HepG2 (cell line): Measurements from ENCODE around the gene ARMC5. TPM values are rescaled to one million over a fixed set of nuclear protein-coding genes. Genes with fewer than 3 reads are reported as not detected.

Experiments
- CREB3 ChIP-seq: sonication (generic); formaldehyde crosslinking; IDR thresholded peaks from 2 replicates; pipeline ENCODE4 v1.5.0; 2020; ENCODE audit warnings: missing genetic modification reagents
- ETV5 ChIP-seq: IDR thresholded peaks from 2 replicates; pipeline ENCODE4 v1.6.1; 2018; ENCODE audit warnings: missing biosample characterization, missing genetic modification reagents, inconsistent platforms, borderline replicate concordance
- FOSL2 ChIP-seq: sonication (generic); formaldehyde crosslinking; IDR thresholded peaks from 2 replicates; pipeline ENCODE4 v1.4.0; 2020; ENCODE audit warnings: missing genetic modification reagents
- GZF1 ChIP-seq: sonication (generic); formaldehyde crosslinking; IDR thresholded peaks from 2 replicates; pipeline ENCODE4 v1.5.1; 2020; ENCODE audit warnings: mild to moderate bottlenecking, missing genetic modification reagents
- HMGA1 ChIP-seq: sonication (generic); formaldehyde crosslinking; conservative IDR thresholded peaks from 2 replicates; pipeline ENCODE4 v1.4.0; 2020; ENCODE audit warnings: missing genetic modification reagents
- KAT7 ChIP-seq: IDR thresholded peaks from 2 replicates; pipeline ENCODE4 v1.6.1; 2018; ENCODE audit warnings: borderline replicate concordance, missing compliant biosample characterization
- KLF12 ChIP-seq: sonication (generic); formaldehyde crosslinking; IDR thresholded peaks from 2 replicates; pipeline ENCODE4 v1.4.0; 2020; ENCODE audit warnings: missing genetic modification reagents, borderline replicate concordance
- MATR3 ChIP-seq: sonication (generic); formaldehyde crosslinking; IDR thresholded peaks from 2 replicates; pipeline ENCODE4 v1.4.0; 2020; ENCODE audit warnings: missing genetic modification reagents
- NFRKB ChIP-seq: fragments of 450-650 bp; IDR thresholded peaks from 2 replicates; pipeline ENCODE4 v1.6.1; 2017
- PPARG ChIP-seq: conservative IDR thresholded peaks from 2 replicates; pipeline ENCODE4 v1.6.1; 2016; ENCODE audit warnings: missing biosample characterization, missing genetic modification reagents
- SOX6 ChIP-seq, 2 experiments: fragments of 450-650 bp in 1 of 2; sonication (generic) in 1 of 2; formaldehyde crosslinking in 1 of 2; IDR thresholded peaks; 2 replicates each; pipeline versions ENCODE4 v1.4.0 to v1.6.1; 2017 to 2020; ENCODE audit warnings: antibody characterized with exemption in 1 of 2, mild to moderate bottlenecking in 1 of 2, missing genetic modification reagents in 1 of 2
- ZFAT ChIP-seq: sonication (generic); formaldehyde crosslinking; conservative IDR thresholded peaks from 2 replicates; pipeline ENCODE4 v1.8.1; 2023; ENCODE audit warnings: missing genetic modification reagents, inconsistent platforms
- ZNF136 ChIP-seq: sonication (generic); formaldehyde crosslinking; IDR thresholded peaks from 2 replicates; pipeline ENCODE4 v1.8.1; 2022; ENCODE audit warnings: low read depth, mild to moderate bottlenecking, moderate library complexity, missing genetic modification reagents
- ZNF17 ChIP-seq: sonication (generic); formaldehyde crosslinking; IDR thresholded peaks from 2 replicates; pipeline ENCODE4 v1.5.0; 2020; ENCODE audit warnings: mild to moderate bottlenecking, missing genetic modification reagents
- ZNF296 ChIP-seq: sonication (generic); formaldehyde crosslinking; conservative IDR thresholded peaks from 2 replicates; pipeline ENCODE4 v1.5.0; 2020; ENCODE audit warnings: mild to moderate bottlenecking, missing genetic modification reagents
- ZNF331 ChIP-seq: sonication (generic); formaldehyde crosslinking; IDR thresholded peaks from 2 replicates; pipeline ENCODE4 v1.4.0; 2020; ENCODE audit warnings: missing genetic modification reagents
- ZNF343 ChIP-seq: sonication (generic); formaldehyde crosslinking; IDR thresholded peaks from 2 replicates; pipeline ENCODE4 v1.4.0; 2020; ENCODE audit warnings: mild to moderate bottlenecking, missing genetic modification reagents
- ZNF552 ChIP-seq: sonication (generic); formaldehyde crosslinking; IDR thresholded peaks from 2 replicates; pipeline ENCODE4 v1.9.0; 2022; ENCODE audit warnings: missing genetic modification reagents, mild to moderate bottlenecking, borderline replicate concordance
- ZNF556 ChIP-seq: sonication (generic); formaldehyde crosslinking; IDR thresholded peaks from 2 replicates; pipeline ENCODE4 v1.4.0; 2020; ENCODE audit warnings: mild to moderate bottlenecking, missing genetic modification reagents, borderline replicate concordance
- ZNF564 ChIP-seq: sonication (generic); formaldehyde crosslinking; IDR thresholded peaks from 2 replicates; pipeline ENCODE4 v1.8.1; 2023; ENCODE audit warnings: mild to moderate bottlenecking, missing genetic modification reagents
- ZNF616 ChIP-seq: sonication (generic); formaldehyde crosslinking; IDR thresholded peaks from 2 replicates; pipeline ENCODE4 v1.5.0; 2020; ENCODE audit warnings: low read depth, mild to moderate bottlenecking, missing genetic modification reagents
- ZNF639 ChIP-seq: conservative IDR thresholded peaks from 2 replicates; pipeline ENCODE4 v1.6.1; 2018; ENCODE audit warnings: missing genetic modification reagents
- ZNF773 ChIP-seq: sonication (generic); formaldehyde crosslinking; IDR thresholded peaks from 2 replicates; pipeline ENCODE4 v1.4.0; 2020; ENCODE audit warnings: missing genetic modification reagents, borderline replicate concordance
- polyA plus RNA-seq, 8 experiments: library from polyadenylated mRNA; depleted of rRNA in 3 of 8; stranded (reverse) in 7 of 8; unstranded in 1 of 8; fragments of >200 nt; fragmentation: Illumina TruSeq in 4 of 8; extraction: Trizol in 4 of 8; gene quantifications; 2 replicates each; pipeline versions ENCODE4 v1.2.1 to v1.2.3, GENCODE V29; 2011 to 2016; ENCODE audit warnings: low read depth in 4 of 8, missing spikeins in 1 of 8, mixed read lengths in 1 of 8; ENCODE audit not compliant: insufficient read depth in 1 of 8
- total RNA-seq, 5 experiments: library from RNA; depleted of rRNA; stranded (reverse); fragments of >200 nt; fragmentation: Illumina TruSeq; extraction: Trizol; gene quantifications; 2 replicates each; pipeline ENCODE4 v1.2.3, GENCODE V29; 2016; ENCODE audit warnings: low read depth in 1 of 5
- TF ChIP-seq, protein P1 (sequence below): sonication (generic); formaldehyde crosslinking; conservative IDR thresholded peaks from 2 replicates; pipeline ENCODE4 v1.4.0; 2020; ENCODE audit warnings: missing genetic modification reagents
- TF ChIP-seq, protein P2 (sequence below): sonication (generic); formaldehyde crosslinking; IDR thresholded peaks from 2 replicates; pipeline ENCODE4 v1.4.0; 2020; ENCODE audit warnings: missing genetic modification reagents, mild to moderate bottlenecking, borderline replicate concordance

Gene ARMC5
- total and polyA plus RNA-seq, 2 of the 13 experiments (the other 11 are each of a cell fraction or from before 2014, with no cell fraction given): 10.8 to 22.3 TPM

GRCh38 chr16:31453255-31454204 is 5.8 kb upstream of the ARMC5 start (continued):
- peak; percentile 66 for TF ChIP-seq ZNF331 (CRISPR knock-in tag)
- no peak for TF ChIP-seq ZNF564 (CRISPR knock-in tag)
- no peak; the same call in 1 of the 2 replicates for TF ChIP-seq ETV5 (CRISPR knock-in tag)
- TF ChIP-seq MATR3: no peak
- no peak for TF ChIP-seq HMGA1 (CRISPR knock-in tag)
- no peak for TF ChIP-seq ZNF17 (CRISPR knock-in tag)
- no peak for TF ChIP-seq PPARG (CRISPR knock-in tag)
- TF ChIP-seq ZNF552: no peak
- no peak for TF ChIP-seq ZNF639 (CRISPR knock-in tag)
- TF ChIP-seq, protein P1, sequence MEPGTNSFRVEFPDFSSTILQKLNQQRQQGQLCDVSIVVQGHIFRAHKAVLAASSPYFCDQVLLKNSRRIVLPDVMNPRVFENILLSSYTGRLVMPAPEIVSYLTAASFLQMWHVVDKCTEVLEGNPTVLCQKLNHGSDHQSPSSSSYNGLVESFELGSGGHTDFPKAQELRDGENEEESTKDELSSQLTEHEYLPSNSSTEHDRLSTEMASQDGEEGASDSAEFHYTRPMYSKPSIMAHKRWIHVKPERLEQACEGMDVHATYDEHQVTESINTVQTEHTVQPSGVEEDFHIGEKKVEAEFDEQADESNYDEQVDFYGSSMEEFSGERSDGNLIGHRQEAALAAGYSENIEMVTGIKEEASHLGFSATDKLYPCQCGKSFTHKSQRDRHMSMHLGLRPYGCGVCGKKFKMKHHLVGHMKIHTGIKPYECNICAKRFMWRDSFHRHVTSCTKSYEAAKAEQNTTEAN: no peak
- TF ChIP-seq ZFAT: no peak
- TF ChIP-seq ZNF773 (CRISPR knock-in tag): no peak
- no peak for TF ChIP-seq NFRKB
- TF ChIP-seq, protein P2, sequence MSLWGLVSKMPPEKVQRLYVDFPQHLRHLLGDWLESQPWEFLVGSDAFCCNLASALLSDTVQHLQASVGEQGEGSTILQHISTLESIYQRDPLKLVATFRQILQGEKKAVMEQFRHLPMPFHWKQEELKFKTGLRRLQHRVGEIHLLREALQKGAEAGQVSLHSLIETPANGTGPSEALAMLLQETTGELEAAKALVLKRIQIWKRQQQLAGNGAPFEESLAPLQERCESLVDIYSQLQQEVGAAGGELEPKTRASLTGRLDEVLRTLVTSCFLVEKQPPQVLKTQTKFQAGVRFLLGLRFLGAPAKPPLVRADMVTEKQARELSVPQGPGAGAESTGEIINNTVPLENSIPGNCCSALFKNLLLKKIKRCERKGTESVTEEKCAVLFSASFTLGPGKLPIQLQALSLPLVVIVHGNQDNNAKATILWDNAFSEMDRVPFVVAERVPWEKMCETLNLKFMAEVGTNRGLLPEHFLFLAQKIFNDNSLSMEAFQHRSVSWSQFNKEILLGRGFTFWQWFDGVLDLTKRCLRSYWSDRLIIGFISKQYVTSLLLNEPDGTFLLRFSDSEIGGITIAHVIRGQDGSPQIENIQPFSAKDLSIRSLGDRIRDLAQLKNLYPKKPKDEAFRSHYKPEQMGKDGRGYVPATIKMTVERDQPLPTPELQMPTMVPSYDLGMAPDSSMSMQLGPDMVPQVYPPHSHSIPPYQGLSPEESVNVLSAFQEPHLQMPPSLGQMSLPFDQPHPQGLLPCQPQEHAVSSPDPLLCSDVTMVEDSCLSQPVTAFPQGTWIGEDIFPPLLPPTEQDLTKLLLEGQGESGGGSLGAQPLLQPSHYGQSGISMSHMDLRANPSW: 0 out of 2 replicates have a peak, but pooled peaks have one; percentile 20
- TF ChIP-seq FOSL2 (CRISPR knock-in tag): no peak
- TF ChIP-seq ZNF343 (CRISPR knock-in tag): no peak
- no peak for TF ChIP-seq ZNF296 (CRISPR knock-in tag)
- TF ChIP-seq KLF12: no peak
- TF ChIP-seq GZF1 (CRISPR knock-in tag): no peak
- TF ChIP-seq SOX6 (IDR thresholded peaks at IDR 0.05): no peak
- peak; percentile 42; the same call in 1 of the 2 replicates for TF ChIP-seq SOX6 (CRISPR knock-in tag; IDR thresholded peaks at IDR 0.05)
- TF ChIP-seq ZNF136 (CRISPR knock-in tag): no peak
- no peak for TF ChIP-seq ZNF616 (CRISPR knock-in tag)
- TF ChIP-seq ZNF556: no peak
- no peak for TF ChIP-seq CREB3 (CRISPR knock-in tag)
- TF ChIP-seq KAT7: no peak
